ENCODE measurements around the gene ART4. TPM values are rescaled to one million over a fixed set of nuclear protein-coding genes. Genes with fewer than 3 reads are reported as not detected.

Gene ART4
- polyA plus RNA-seq, 1 donor from 2014 or later = not detected

GRCh38 chr12:14890701-14891100 is 47.4 kb upstream of the ART4 start:
- Histone ChIP-seq H2AFZ (ENCODE audit: low read depth, low read length) (no peak overlapping the region), H3K4me2 (ENCODE audit: low read length) (no peak overlapping the region), H3K9me2 (ENCODE audit: insufficient read depth, low read length) (no peaks in the 10 kb centered on the region), H3K4me3 (ENCODE audit: low read length) (no peak overlapping the region), H3K79me2 (replicated peaks; ENCODE audit: insufficient read depth, low read length) (no peaks in the 10 kb centered on the region), H3K9ac (ENCODE audit: low read length) (no peak overlapping the region), H3K27ac (ENCODE audit: low read length) (no peak overlapping the region), H3K9me3 (ENCODE audit: low read length) (no peaks in the 10 kb centered on the region), H3K36me3 (ENCODE audit: insufficient read depth, low read length) (no peaks in the 10 kb centered on the region), H3K27me3 (ENCODE audit: insufficient read depth, low read depth, low read length) (no peaks in the 10 kb centered on the region), H3F3A (ENCODE audit: insufficient read depth, low read length, poor library complexity, severe bottlenecking) (no peaks in the 10 kb centered on the region), H4K20me1 (ENCODE audit: insufficient read depth) (no peaks in the 10 kb centered on the region)
- no peak for TF ChIP-seq SMC3 (conservative IDR thresholded peaks at IDR 0.05; ENCODE audit: poor library complexity)
- TF ChIP-seq CTCF (IDR thresholded peaks at IDR 0.05; ENCODE audit: poor library complexity, severe bottlenecking) = no peak
- TF ChIP-seq RAD21 (conservative IDR thresholded peaks at IDR 0.05) = no peak
- TF ChIP-seq TAF1 (IDR thresholded peaks at IDR 0.05; ENCODE audit: low read depth) = no peak

- H3K9me2 ChIP-seq (ENCODE audit: insufficient read depth, low read length) = no peaks in the 10 kb centered on the region
- no peak overlapping the region for H3K9ac ChIP-seq (ENCODE audit: low read length)
- H3K27me3 ChIP-seq (ENCODE audit: insufficient read depth, low read depth, low read length) = no peaks in the 10 kb centered on the region
- H2AFZ ChIP-seq (ENCODE audit: low read depth, low read length) = no peak overlapping the region
- H3K27ac ChIP-seq (ENCODE audit: low read length) = no peak overlapping the region
- no peaks in the 10 kb centered on the region for H3K9me3 ChIP-seq (ENCODE audit: low read length)
- H3F3A ChIP-seq (ENCODE audit: insufficient read depth, low read length, poor library complexity, severe bottlenecking) = no peaks in the 10 kb centered on the region
- H4K20me1 ChIP-seq (ENCODE audit: insufficient read depth) = no peaks in the 10 kb centered on the region
- H3K36me3 ChIP-seq (ENCODE audit: insufficient read depth, low read length) = no peaks in the 10 kb centered on the region
- H3K4me2 ChIP-seq (ENCODE audit: low read length) = no peak overlapping the region
- TF ChIP-seq EZH2 (IDR thresholded peaks at IDR 0.05; ENCODE audit: borderline replicate concordance, insufficient read depth, low read length, poor library complexity, severe bottlenecking) (no peak), POLR2AphosphoS5 (IDR thresholded peaks at IDR 0.05) (no peak), REST (IDR thresholded peaks at IDR 0.05; ENCODE audit: borderline replicate concordance) (no peak), MXI1 (conservative IDR thresholded peaks at IDR 0.05; ENCODE audit: poor library complexity, severe bottlenecking) (no peak), RAD21 (conservative IDR thresholded peaks at IDR 0.05) (no peak), CTCF (IDR thresholded peaks at IDR 0.05; ENCODE audit: poor library complexity, severe bottlenecking) (no peak), SMC3 (conservative IDR thresholded peaks at IDR 0.05; ENCODE audit: poor library complexity) (no peak), TAF1 (IDR thresholded peaks at IDR 0.05; ENCODE audit: low read depth) (no peak), EP300 (conservative IDR thresholded peaks at IDR 0.05; ENCODE audit: poor library complexity, severe bottlenecking) (no peak)
- no peak overlapping the region for H3K4me3 ChIP-seq (ENCODE audit: low read length)
- no peaks in the 10 kb centered on the region for H3K79me2 ChIP-seq (replicated peaks; ENCODE audit: insufficient read depth, low read length)
These were observed 42.9 kb upstream of the ART4 start for GRCh38 chr12:14886271-14886670.

Data from neural cell (in vitro differentiated cells).